GM20431 (cell line): ENCODE measurements around the gene CDK14.
"Not testable (repeated sequence)": the region's sequence is repeated elsewhere in the genome, so short reads cannot be mapped to it uniquely, and the experiment has no call there.

Experiments used
- in situ Hi-C: fragments of 300-500 bp; cut with MseI, MboI; formaldehyde crosslinking; loops from one replicate; pipeline ENCODE4 v1.15.0; 2020; ENCODE audit warnings: low sequenced_read_pairs; ENCODE audit not compliant: unreplicated experiment

The CDK14 gene

GRCh38 chr7:91142743-91143142 lies 546.6 kb downstream of the CDK14 start:
- in situ Hi-C loops = no loop called here

GRCh38 chr7:91149341-91150246 lies 553.5 kb downstream of the CDK14 start:
- in situ Hi-C loops = no loop called here

GRCh38 chr7:91151916-91152315 lies 555.8 kb downstream of the CDK14 start:
- in situ Hi-C loops = no loop called here

- in situ Hi-C loops = no loop called here
Observed at GRCh38 chr7:91156316-91157185, 560.4 kb downstream of the CDK14 start.

- in situ Hi-C loops = no loop called here
Observed at GRCh38 chr7:91157579-91158320, 561.6 kb downstream of the CDK14 start.

GRCh38 chr7:91162436-91162835 lies 566.3 kb downstream of the CDK14 start:
- in situ Hi-C loops = no loop called here

- in situ Hi-C loops = no loop called here
Observed at GRCh38 chr7:91164506-91164905, 568.4 kb downstream of the CDK14 start.

GRCh38 chr7:91165006-91165845 lies 569.1 kb downstream of the CDK14 start:
- in situ Hi-C loops = no loop called here

- in situ Hi-C loops = no loop called here
Observed at GRCh38 chr7:91165846-91166230, 569.7 kb downstream of the CDK14 start.

GRCh38 chr7:91168871-91169829 lies 573.0 kb downstream of the CDK14 start:
- in situ Hi-C loops = no loop called here

- in situ Hi-C loops = no loop called here
Observed at GRCh38 chr7:91169830-91170191, 573.7 kb downstream of the CDK14 start.

- in situ Hi-C loops = not testable (repeated sequence)
Observed at GRCh38 chr7:91173265-91173664, 577.1 kb downstream of the CDK14 start.

- in situ Hi-C loops = no loop called here
Observed at GRCh38 chr7:91180746-91181145, 584.6 kb downstream of the CDK14 start.

GRCh38 chr7:91181949-91182348 lies 585.8 kb downstream of the CDK14 start:
- in situ Hi-C loops = no loop called here

GRCh38 chr7:91182819-91183764 lies 587.0 kb downstream of the CDK14 start:
- in situ Hi-C loops = no loop called here

GRCh38 chr7:91185771-91186170 lies 589.6 kb downstream of the CDK14 start:
- in situ Hi-C loops = no loop called here

GRCh38 chr7:91187061-91187460 lies 590.9 kb downstream of the CDK14 start:
- in situ Hi-C loops = no loop called here
